ENCODE data around the gene FKBP6.
"Not testable (repeated sequence)": the region's sequence is repeated elsewhere in the genome, so short reads cannot be mapped to it uniquely, and the experiment has no call there.

The FKBP6 gene

GRCh38 chr7:73327922-73328321, at the start of gene FKBP6, which contains the start of gene TRIM50:
Gene FKBP6 (plus strand): TSS chr7:73328161. CDS start chr7:73328429, 268 bp downstream.
Gene TRIM50 (minus strand): TSS chr7:73328082. CDS start chr7:73324787, 3,295 bp downstream.
- not testable (repeated sequence) for DNase-seq

GRCh38 chr7:73297235-73297634, 30.7 kb upstream of the FKBP6 start:
- not testable (repeated sequence) for DNase-seq

- DNase-seq = not testable (repeated sequence)
These were observed 30.3 kb upstream of the FKBP6 start for GRCh38 chr7:73297706-73298105.

GRCh38 chr7:73299812-73300211, 28.1 kb upstream of the FKBP6 start:
- DNase-seq = not testable (repeated sequence)

GRCh38 chr7:73301108-73301507, 26.9 kb upstream of the FKBP6 start:
- not testable (repeated sequence) for DNase-seq

GRCh38 chr7:73302846-73303245, 25.1 kb upstream of the FKBP6 start:
- DNase-seq = not testable (repeated sequence)

- no peak for DNase-seq
These were observed 24.4 kb upstream of the FKBP6 start for GRCh38 chr7:73303546-73303945.

- no peak for DNase-seq
These were observed 23.9 kb upstream of the FKBP6 start for GRCh38 chr7:73304071-73304470.

- DNase-seq = not testable (repeated sequence)
These were observed 23.2 kb upstream of the FKBP6 start for GRCh38 chr7:73304612-73305387.

GRCh38 chr7:73307436-73307835, 20.5 kb upstream of the FKBP6 start:
- DNase-seq = no peak

GRCh38 chr7:73308074-73308664, 19.8 kb upstream of the FKBP6 start:
- no peak for DNase-seq

- peak; percentile 84 for DNase-seq
These were observed 19.2 kb upstream of the FKBP6 start, which contains the start of gene NSUN5 for GRCh38 chr7:73308665-73309214. Gene NSUN5 (minus strand): TSS chr7:73308826. CDS start chr7:73308790, 36 bp downstream.

- not testable (repeated sequence) for DNase-seq
These were observed 16.5 kb upstream of the FKBP6 start for GRCh38 chr7:73311421-73311820.

GRCh38 chr7:73312831-73313520, 15.0 kb upstream of the FKBP6 start:
- DNase-seq = no peak

GRCh38 chr7:73313521-73313906, 14.4 kb upstream of the FKBP6 start:
- no peak for DNase-seq

- no peak for DNase-seq
These were observed 13.7 kb upstream of the FKBP6 start for GRCh38 chr7:73314271-73314670.

- no peak for DNase-seq
These were observed 11.4 kb upstream of the FKBP6 start for GRCh38 chr7:73316521-73316920.

GRCh38 chr7:73318656-73319204, 9.2 kb upstream of the FKBP6 start:
- not testable (repeated sequence) for DNase-seq

GRCh38 chr7:73319541-73319940, 8.4 kb upstream of the FKBP6 start:
- not testable (repeated sequence) for DNase-seq

- not testable (repeated sequence) for DNase-seq
These were observed 8.0 kb upstream of the FKBP6 start for GRCh38 chr7:73320009-73320408.

GRCh38 chr7:73323434-73324080, 4.4 kb upstream of the FKBP6 start:
- not testable (repeated sequence) for DNase-seq
